HEK293 (cell line): ENCODE data around the gene GNB3.

ENCODE experiments used
- CTCF ChIA-PET: fragments of 350-600 bp; formaldehyde crosslinking; extraction: SDS; loops from one replicate; lab custom pipeline; 2021; ENCODE audit warnings: antibody characterized with exemption; lab: Yijun Ruan, JAX
- POLR2A ChIA-PET: fragments of 300-600 bp; formaldehyde crosslinking; extraction: SDS; loops from one replicate; lab custom pipeline; 2020; ENCODE audit warnings: antibody characterized with exemption, inconsistent platforms; lab: Yijun Ruan, JAX
- H3K27ac ChIP-seq: fragments of 200-500 bp; sonication (Bioruptor generic); 2 replicates; pipeline ENCODE4 v1.5.1; 2014; ENCODE audit warnings: low read depth, low read length, control low read depth, inconsistent platforms; ENCODE audit errors: extremely low read depth
- H3K36me3 ChIP-seq, 2 experiments: fragments of 200-500 bp in 1 of 2; sonication (Bioruptor generic) in 1 of 2; 1 replicate in 1 of 2; 2 replicates in 1 of 2; pipeline ENCODE4 v1.5.1; 2014 to 2017; ENCODE audit warnings: inconsistent platforms in 2 of 2, low read length in 2 of 2; ENCODE audit not compliant: control insufficient read depth in 2 of 2, insufficient read depth in 1 of 2
- H3K4me1 ChIP-seq: fragments of 200-500 bp; sonication (Bioruptor generic); 2 replicates; pipeline ENCODE4 v1.5.1; 2014; ENCODE audit warnings: mild to moderate bottlenecking, low read length, inconsistent platforms; ENCODE audit not compliant: control insufficient read depth, insufficient read depth
- H3K4me3 ChIP-seq: 2 replicates; pipeline ENCODE4 v1.5.1; 2011; ENCODE audit warnings: low read depth, mild to moderate bottlenecking, control low read depth, low read length, moderate library complexity
- H3K9me3 ChIP-seq: fragments of 200-500 bp; sonication (Bioruptor generic); 2 replicates; pipeline ENCODE4 v1.5.1; 2014; ENCODE audit warnings: low read depth, low read length, inconsistent platforms; ENCODE audit not compliant: control insufficient read depth, insufficient read depth
- GLI2 ChIP-seq: fragments of 450-650 bp; formaldehyde crosslinking; IDR thresholded peaks from 2 replicates; pipeline ENCODE4; 2017; ENCODE audit warnings: missing biosample characterization, missing genetic modification characterization, low read depth, borderline replicate concordance
- OSR2 ChIP-seq: fragments of 450-650 bp; formaldehyde crosslinking; IDR thresholded peaks from 2 replicates; pipeline ENCODE4 v1.5.1; 2016; ENCODE audit warnings: missing biosample characterization, missing genetic modification characterization
- SP7 ChIP-seq: fragments of 450-650 bp; formaldehyde crosslinking; IDR thresholded peaks from 2 replicates; pipeline ENCODE4 v1.5.1; 2016; ENCODE audit warnings: missing biosample characterization, missing genetic modification characterization
- TRIM28 ChIP-seq: IDR thresholded peaks from 2 replicates; pipeline ENCODE4 v1.6.1; 2011; ENCODE audit warnings: low read length, control low read depth, borderline replicate concordance
- ZNF148 ChIP-seq: fragments of 450-650 bp; formaldehyde crosslinking; IDR thresholded peaks from 2 replicates; pipeline ENCODE4 v1.5.0; 2017; ENCODE audit warnings: missing biosample characterization, missing genetic modification characterization, borderline replicate concordance
- ZNF274 ChIP-seq, 2 experiments: fragments of 200-500 bp in 1 of 2; fragments of 450-650 bp in 1 of 2; sonication (Bioruptor generic) in 1 of 2; formaldehyde crosslinking in 1 of 2; IDR thresholded peaks; 2 replicates each; pipeline versions ENCODE4 v1.5.1 to v1.6.1; 2014 to 2016; ENCODE audit warnings: borderline replicate concordance in 1 of 2, inconsistent platforms in 1 of 2, low read length in 1 of 2, missing biosample characterization in 1 of 2, missing genetic modification characterization in 1 of 2
- ZNF280C ChIP-seq: fragments of 450-650 bp; formaldehyde crosslinking; IDR thresholded peaks from 2 replicates; pipeline ENCODE4 v1.5.1; 2016; ENCODE audit warnings: missing biosample characterization, missing genetic modification characterization
- ZNF596 ChIP-seq: fragments of 450-650 bp; IDR thresholded peaks from 2 replicates; pipeline ENCODE4 v1.5.0; 2018; ENCODE audit warnings: missing biosample characterization, mild to moderate bottlenecking, missing genetic modification characterization, moderate library complexity
- ZNF600 ChIP-seq: fragments of 450-650 bp; formaldehyde crosslinking; IDR thresholded peaks from 2 replicates; pipeline ENCODE4 v1.5.1; 2016; ENCODE audit warnings: missing biosample characterization, missing genetic modification characterization
- ZNF701 ChIP-seq: fragments of 450-650 bp; formaldehyde crosslinking; IDR thresholded peaks from 2 replicates; pipeline ENCODE4 v1.5.1; 2016; ENCODE audit warnings: missing biosample characterization, missing genetic modification characterization
- ZNF792 ChIP-seq: fragments of 450-650 bp; formaldehyde crosslinking; IDR thresholded peaks from 2 replicates; pipeline ENCODE4 v1.5.1; 2016; ENCODE audit warnings: missing biosample characterization, missing genetic modification characterization
- TF ChIP-seq, protein P1 (sequence below): fragments of 450-650 bp; formaldehyde crosslinking; IDR thresholded peaks from 2 replicates; pipeline ENCODE4 v1.5.1; 2016; ENCODE audit warnings: missing biosample characterization, missing genetic modification characterization
- TF ChIP-seq, protein P2 (sequence below): fragments of 450-650 bp; formaldehyde crosslinking; IDR thresholded peaks from 2 replicates; pipeline ENCODE4 v1.5.1; 2016; ENCODE audit warnings: missing biosample characterization, missing genetic modification characterization

Gene GNB3

GRCh38 chr12:6810758-6811157, 30.0 kb upstream of the GNB3 start:
- ChIA-PET CTCF (interaction anchor here (2.4 kb wide), 1 partner anchor 15 kb away, joined by 13 read pairs; no protein-coding TSS in a partner anchor), POLR2A (interaction anchor here (1.7 kb wide), 1 partner anchor 44 kb away, joined by 6 read pairs; no protein-coding TSS in a partner anchor)
- TF ChIP-seq TRIM28 (no peak), ZNF274 (IDR thresholded peaks at IDR 0.05; ENCODE audit: low read length) (no peak), ZNF274 (tag by site-specific recombination; IDR thresholded peaks at IDR 0.05; ENCODE audit: borderline replicate concordance) (no peak), ZNF792 (tag by site-specific recombination) (no peak), ZNF600 (tag by site-specific recombination) (0 out of 2 replicates have a peak, but pooled peaks have one; percentile 49)
- TF ChIP-seq, protein P1, sequence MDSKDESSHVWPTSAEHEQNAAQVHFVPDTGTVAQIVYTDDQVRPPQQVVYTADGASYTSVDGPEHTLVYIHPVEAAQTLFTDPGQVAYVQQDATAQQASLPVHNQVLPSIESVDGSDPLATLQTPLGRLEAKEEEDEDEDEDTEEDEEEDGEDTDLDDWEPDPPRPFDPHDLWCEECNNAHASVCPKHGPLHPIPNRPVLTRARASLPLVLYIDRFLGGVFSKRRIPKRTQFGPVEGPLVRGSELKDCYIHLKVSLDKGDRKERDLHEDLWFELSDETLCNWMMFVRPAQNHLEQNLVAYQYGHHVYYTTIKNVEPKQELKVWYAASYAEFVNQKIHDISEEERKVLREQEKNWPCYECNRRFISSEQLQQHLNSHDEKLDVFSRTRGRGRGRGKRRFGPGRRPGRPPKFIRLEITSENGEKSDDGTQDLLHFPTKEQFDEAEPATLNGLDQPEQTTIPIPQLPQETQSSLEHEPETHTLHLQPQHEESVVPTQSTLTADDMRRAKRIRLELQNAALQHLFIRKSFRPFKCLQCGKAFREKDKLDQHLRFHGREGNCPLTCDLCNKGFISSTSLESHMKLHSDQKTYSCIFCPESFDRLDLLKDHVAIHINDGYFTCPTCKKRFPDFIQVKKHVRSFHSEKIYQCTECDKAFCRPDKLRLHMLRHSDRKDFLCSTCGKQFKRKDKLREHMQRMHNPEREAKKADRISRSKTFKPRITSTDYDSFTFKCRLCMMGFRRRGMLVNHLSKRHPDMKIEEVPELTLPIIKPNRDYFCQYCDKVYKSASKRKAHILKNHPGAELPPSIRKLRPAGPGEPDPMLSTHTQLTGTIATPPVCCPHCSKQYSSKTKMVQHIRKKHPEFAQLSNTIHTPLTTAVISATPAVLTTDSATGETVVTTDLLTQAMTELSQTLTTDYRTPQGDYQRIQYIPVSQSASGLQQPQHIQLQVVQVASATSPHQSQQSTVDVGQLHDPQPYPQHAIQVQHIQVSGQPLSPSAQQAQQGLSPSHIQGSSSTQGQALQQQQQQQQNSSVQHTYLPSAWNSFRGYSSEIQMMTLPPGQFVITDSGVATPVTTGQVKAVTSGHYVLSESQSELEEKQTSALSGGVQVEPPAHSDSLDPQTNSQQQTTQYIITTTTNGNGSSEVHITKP, result peak; percentile 69
- no peaks in the 10 kb centered on the region for H3K9me3 ChIP-seq
- no peak overlapping the region for H3K27ac ChIP-seq
- no peaks in the 10 kb centered on the region for H3K4me1 ChIP-seq
- no peaks in the 10 kb centered on the region for H3K36me3 ChIP-seq
- H3K4me3 ChIP-seq, result no peak overlapping the region

DNA sequence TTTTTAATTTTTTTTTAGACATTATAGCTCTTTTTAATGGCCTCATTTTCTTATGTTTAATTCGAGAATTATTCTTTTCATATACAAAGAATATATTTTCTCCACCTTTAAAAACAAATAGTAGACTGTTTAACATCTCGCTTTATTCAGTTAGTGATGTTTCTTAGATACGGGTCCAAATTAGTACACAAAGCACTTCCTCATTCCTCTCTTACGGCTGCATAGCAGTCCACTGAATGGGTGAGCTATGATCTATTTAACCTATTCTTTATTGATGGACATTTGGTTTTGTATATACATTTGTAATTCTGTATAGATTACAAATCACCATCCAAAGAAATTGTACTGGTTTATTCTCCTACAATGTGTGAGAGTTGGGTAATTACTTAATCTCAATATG, 27.4 kb upstream of the GNB3 start:
- Histone ChIP-seq H3K9me3 (no peaks in the 10 kb centered on the region), H3K36me3 (no peaks in the 10 kb centered on the region), H3K4me1 (no peaks in the 10 kb centered on the region), H3K4me3 (no peak overlapping the region), H3K27ac (no peak overlapping the region)
- POLR2A ChIA-PET, result interaction anchor here (1.0 to 1.8 kb wide), 2 partner anchors 8 to 47 kb away, joined by 4 to 10 read pairs; partner anchors contain the start of genes GPR162 and PTMS
- CTCF ChIA-PET, result interaction anchor here (0.6 to 1.3 kb wide), 10 partner anchors 8 to 273 kb away, joined by 3 to 6 read pairs (median 4); partner anchors contain the start of gene MLF2
- no peak for TF ChIP-seq ZNF701
- TF ChIP-seq ZNF600 (tag by site-specific recombination), result no peak
- TF ChIP-seq ZNF280C, result no peak
- TF ChIP-seq SP7 (tag by site-specific recombination), result no peak
- no peak for TF ChIP-seq ZNF596
- TF ChIP-seq GLI2 (tag by site-specific recombination), result no peak
- TF ChIP-seq ZNF148, result no peak

DNA sequence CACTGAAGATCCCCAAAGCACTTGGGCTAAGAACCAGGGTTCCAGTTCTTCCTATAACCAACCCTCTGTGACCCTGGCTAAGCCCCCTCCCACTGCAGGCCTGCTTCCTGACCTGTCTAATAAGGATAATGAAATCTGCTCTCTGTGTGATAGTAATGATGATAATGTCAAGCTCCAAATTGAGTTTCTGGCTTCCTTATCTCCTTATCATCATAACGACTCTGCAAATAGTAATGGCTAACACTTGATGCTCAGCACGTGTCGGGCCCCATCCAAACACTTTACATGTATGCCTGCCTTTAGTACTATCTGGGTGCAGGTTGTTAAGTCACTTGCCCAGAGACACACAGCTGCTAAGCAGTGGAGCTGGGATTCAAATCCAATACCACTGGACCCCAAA, 24.1 kb upstream of the GNB3 start:
- Histone ChIP-seq H3K4me1 (peaks cover 6% of the 10 kb centered on the region; the same call in 1 of the 2 replicates), H3K27ac (no peak overlapping the region), H3K9me3 (no peaks in the 10 kb centered on the region), H3K36me3 (no peaks in the 10 kb centered on the region), H3K4me3 (no peak overlapping the region)
- ChIA-PET CTCF (no interaction called here), POLR2A (interaction anchor here (1.2 kb wide), 1 partner anchor 203 kb away, joined by 3 read pairs; no protein-coding TSS in a partner anchor)
- TF ChIP-seq, protein P2, sequence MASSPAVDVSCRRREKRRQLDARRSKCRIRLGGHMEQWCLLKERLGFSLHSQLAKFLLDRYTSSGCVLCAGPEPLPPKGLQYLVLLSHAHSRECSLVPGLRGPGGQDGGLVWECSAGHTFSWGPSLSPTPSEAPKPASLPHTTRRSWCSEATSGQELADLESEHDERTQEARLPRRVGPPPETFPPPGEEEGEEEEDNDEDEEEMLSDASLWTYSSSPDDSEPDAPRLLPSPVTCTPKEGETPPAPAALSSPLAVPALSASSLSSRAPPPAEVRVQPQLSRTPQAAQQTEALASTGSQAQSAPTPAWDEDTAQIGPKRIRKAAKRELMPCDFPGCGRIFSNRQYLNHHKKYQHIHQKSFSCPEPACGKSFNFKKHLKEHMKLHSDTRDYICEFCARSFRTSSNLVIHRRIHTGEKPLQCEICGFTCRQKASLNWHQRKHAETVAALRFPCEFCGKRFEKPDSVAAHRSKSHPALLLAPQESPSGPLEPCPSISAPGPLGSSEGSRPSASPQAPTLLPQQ (tag by site-specific recombination), result 0 out of 2 replicates have a peak, but pooled peaks have one; percentile 43
- no peak for TF ChIP-seq OSR2 (tag by site-specific recombination)
